H9 (cell line): Measurements from ENCODE around the gene CEP97. TPM values are rescaled to one million over a fixed set of nuclear protein-coding genes. Genes with fewer than 3 reads are reported as not detected.

Experiments
- DNase-seq: peaks from one replicate; pipeline ENCODE4 v3.0.0-alpha.2; 2017
- H2AFZ ChIP-seq: one replicate; pipeline ENCODE4 v1.6.1; 2013; ENCODE audit warnings: mild to moderate bottlenecking, low read length, control low read depth, moderate library complexity
- H2AK5ac ChIP-seq: 2 replicates; pipeline ENCODE4 v1.6.1; 2013; ENCODE audit warnings: low read length, control low read depth, mixed read lengths; ENCODE audit not compliant: insufficient read length
- H2BK120ac ChIP-seq: one replicate; pipeline ENCODE4 v1.6.1; 2013; ENCODE audit warnings: low read depth, mild to moderate bottlenecking, low read length, control low read depth, inconsistent platforms; ENCODE audit not compliant: poor library complexity, severe bottlenecking
- H2BK12ac ChIP-seq: 2 replicates; pipeline ENCODE4 v1.6.1; 2013; ENCODE audit warnings: low read length, control low read depth, mixed read lengths, low read depth; ENCODE audit not compliant: insufficient read length
- H2BK15ac ChIP-seq: 2 replicates; pipeline ENCODE4 v1.6.1; 2013; ENCODE audit warnings: low read depth, low read length, control low read depth
- H2BK20ac ChIP-seq: one replicate; pipeline ENCODE4 v1.6.1; 2013; ENCODE audit warnings: low read depth, mild to moderate bottlenecking, low read length, control low read depth, inconsistent platforms; ENCODE audit not compliant: poor library complexity, severe bottlenecking
- H2BK5ac ChIP-seq: 2 replicates; pipeline ENCODE4 v1.6.1; 2013; ENCODE audit warnings: low read length, control low read depth, mixed read lengths; ENCODE audit not compliant: insufficient read length
- H3K14ac ChIP-seq: 2 replicates; pipeline ENCODE4 v1.6.1; 2013; ENCODE audit warnings: low read length, control low read depth; ENCODE audit not compliant: insufficient read depth
- H3K18ac ChIP-seq: 2 replicates; pipeline ENCODE4 v1.6.1; 2013; ENCODE audit warnings: low read depth, mild to moderate bottlenecking, mixed read lengths, low read length, control low read depth; ENCODE audit not compliant: insufficient read length
- H3K23ac ChIP-seq: 2 replicates; pipeline ENCODE4 v1.6.1; 2013; ENCODE audit warnings: low read length, control low read depth, mixed read lengths, low read depth; ENCODE audit not compliant: insufficient read length
- H3K23me2 ChIP-seq: 2 replicates; pipeline ENCODE4 v1.6.1; 2013; ENCODE audit warnings: low read depth, mild to moderate bottlenecking, mixed read lengths, low read length, control low read depth; ENCODE audit not compliant: insufficient read length, poor library complexity, severe bottlenecking
- H3K27ac ChIP-seq: 2 replicates; pipeline ENCODE4 v1.5.1; 2013; ENCODE audit warnings: low read length, control low read depth, mixed read lengths, low read depth; ENCODE audit not compliant: insufficient read length
- H3K27me3 ChIP-seq: 2 replicates; pipeline ENCODE4 v1.6.1; 2013; ENCODE audit warnings: low read length, control low read depth, inconsistent platforms; ENCODE audit not compliant: insufficient read depth
- H3K4ac ChIP-seq: 2 replicates; pipeline ENCODE4 v1.6.1; 2013; ENCODE audit warnings: low read depth, mild to moderate bottlenecking, control low read depth, inconsistent platforms, low read length, moderate library complexity
- H3K4me1 ChIP-seq: 2 replicates; pipeline ENCODE4 v1.6.1; 2013; ENCODE audit warnings: low read length, control low read depth, inconsistent platforms; ENCODE audit not compliant: insufficient read depth
- H3K4me2 ChIP-seq: 2 replicates; pipeline ENCODE4 v1.6.1; 2013; ENCODE audit warnings: low read length, control low read depth, mixed read lengths; ENCODE audit not compliant: insufficient read length, insufficient read depth
- H3K56ac ChIP-seq: 2 replicates; pipeline ENCODE4 v1.6.1; 2013; ENCODE audit warnings: low read depth, mild to moderate bottlenecking, mixed read lengths, low read length, control low read depth; ENCODE audit not compliant: insufficient read length
- H3K79me1 ChIP-seq: 2 replicates; pipeline ENCODE4 v1.6.1; 2013; ENCODE audit warnings: low read depth, mild to moderate bottlenecking, moderate library complexity, low read length, control low read depth, inconsistent platforms; ENCODE audit not compliant: insufficient read depth, poor library complexity, severe bottlenecking
- H3K79me2 ChIP-seq: 2 replicates; pipeline ENCODE4 v1.6.1; 2013; ENCODE audit warnings: low read length, control low read depth, inconsistent platforms; ENCODE audit not compliant: insufficient read depth
- H3K9ac ChIP-seq: 2 replicates; pipeline ENCODE4 v1.6.1; 2013; ENCODE audit warnings: low read length, control low read depth, mixed read lengths; ENCODE audit not compliant: insufficient read length; ENCODE audit errors: extremely low read depth
- H3K9me3 ChIP-seq: one replicate; pipeline ENCODE4 v1.6.1; 2013; ENCODE audit warnings: low read depth, low read length, inconsistent platforms; ENCODE audit not compliant: control insufficient read depth
- H3T11ph ChIP-seq: one replicate; pipeline ENCODE4 v1.6.1; 2013; ENCODE audit warnings: mild to moderate bottlenecking, low read length, control low read depth, inconsistent platforms
- H4K20me1 ChIP-seq: one replicate; pipeline ENCODE4 v1.6.1; 2013; ENCODE audit not compliant: control insufficient read depth, insufficient read length, insufficient read depth
- H4K5ac ChIP-seq: 2 replicates; pipeline ENCODE4 v1.6.1; 2013; ENCODE audit warnings: low read depth, mild to moderate bottlenecking, mixed read lengths, low read length, control low read depth; ENCODE audit not compliant: insufficient read length
- H4K8ac ChIP-seq: replicated peaks from 2 replicates; pipeline ENCODE4 v1.6.1; 2013; ENCODE audit warnings: low read length, control low read depth, mixed read lengths, low read depth; ENCODE audit not compliant: insufficient read length
- H4K91ac ChIP-seq: 2 replicates; pipeline ENCODE4 v1.6.1; 2013; ENCODE audit warnings: low read depth, mild to moderate bottlenecking, moderate library complexity, mixed read lengths, low read length, control low read depth; ENCODE audit not compliant: insufficient read length
- H3K27ac Mint-ChIP-seq, 3 experiments: 2 replicates in 2 of 3; 3 replicates in 1 of 3; pipeline ENCODE4 v1.8.0; 2020 to 2021; ENCODE audit warnings: mixed read lengths in 3 of 3, mild to moderate bottlenecking in 1 of 3, moderate library complexity in 1 of 3
- H3K27me3 Mint-ChIP-seq: 2 replicates; pipeline ENCODE4 v1.8.0; 2021; ENCODE audit warnings: low read depth, mild to moderate bottlenecking, moderate library complexity, mixed read lengths
- H3K36me3 Mint-ChIP-seq, 3 experiments: 2 replicates in 2 of 3; 3 replicates in 1 of 3; pipeline ENCODE4 v1.8.0; 2020 to 2021; ENCODE audit warnings: low read depth in 3 of 3, mixed read lengths in 3 of 3; ENCODE audit not compliant: insufficient read depth in 1 of 3
- H3K4me1 Mint-ChIP-seq, 2 experiments: 2 replicates each; pipeline ENCODE4 v1.8.0; 2020; ENCODE audit warnings: mixed read lengths in 2 of 2
- H3K4me3 Mint-ChIP-seq, 2 experiments: 2 replicates in 1 of 2; 3 replicates in 1 of 2; pipeline ENCODE4 v1.8.0; 2020 to 2021; ENCODE audit warnings: mild to moderate bottlenecking in 2 of 2, mixed read lengths in 2 of 2, moderate library complexity in 1 of 2
- H3K9me3 Mint-ChIP-seq, 2 experiments: 2 replicates in 1 of 2; 3 replicates in 1 of 2; pipeline ENCODE4 v1.8.0; 2020; ENCODE audit warnings: mild to moderate bottlenecking in 2 of 2, mixed read lengths in 2 of 2, moderate library complexity in 1 of 2
- WGBS: extraction: QIAGEN DNeasy Blood & Tissue Kit; methylation state at CpG from one replicate; pipeline ENCODE4 v1.1.7; 2013; ENCODE audit warnings: missing lambda C conversion rate, low lambda C conversion rate, mixed read lengths; ENCODE audit not compliant: insufficient read length; ENCODE audit errors: extremely low coverage; 5-methylcytosine and 5-hydroxymethylcytosine counted together
- total RNA-seq: library from RNA; stranded (reverse); gene quantifications from 2 replicates; pipeline ENCODE4 v1.2.1, GENCODE V29; 2021
- TF ChIP-seq, protein P1 (sequence below): fragments of 200-600 bp; sonication (generic); conservative IDR thresholded peaks from 3 replicates; pipeline ENCODE4 v1.8.0; 2021; ENCODE audit warnings: antibody characterized with exemption, mild to moderate bottlenecking

CEP97 gene
- total RNA-seq, 1 experiment from 2014 or later = 13.9 TPM

DNA sequence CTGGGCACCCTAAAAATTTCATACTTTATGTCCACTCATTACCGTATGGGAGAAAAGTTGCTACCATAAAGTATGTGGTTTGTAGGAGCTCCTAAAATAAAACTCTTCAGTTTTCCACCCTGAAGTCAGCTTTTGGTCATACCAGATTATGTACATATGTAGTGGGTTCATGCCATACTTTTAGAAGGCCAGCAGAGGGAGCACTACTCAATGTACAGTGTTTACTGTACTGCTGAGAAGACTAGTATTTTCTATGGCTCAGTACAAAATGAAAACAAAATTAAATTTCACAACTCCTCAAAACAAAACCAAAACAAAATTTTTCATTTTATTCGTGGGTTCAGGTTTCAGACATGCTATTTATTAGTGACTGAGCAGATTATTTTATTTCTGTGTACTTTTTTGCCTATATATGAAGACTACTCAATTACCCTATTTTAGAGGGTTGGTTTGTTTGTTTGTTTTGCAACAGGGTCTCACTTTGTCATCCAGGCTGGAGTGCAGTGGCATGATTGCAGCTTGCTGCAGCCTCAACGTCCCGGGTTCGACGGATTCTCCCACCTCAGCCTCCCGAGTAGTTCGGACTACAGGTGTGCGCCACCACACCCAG lies 78.9 kb downstream of the CEP97 start:
- Histone ChIP-seq H2BK12ac (no peak overlapping the region), H3K56ac (no peak overlapping the region), H4K20me1 (no peaks in the 10 kb centered on the region), H3K79me1 (no peaks in the 10 kb centered on the region), H4K8ac (no peak overlapping the region), H2BK20ac (no peak overlapping the region), H3K18ac (no peak overlapping the region), H3K27ac (no peak overlapping the region), H2BK15ac (no peak overlapping the region), H3K9ac (no peak overlapping the region), H2BK120ac (no peak overlapping the region), H2AFZ (no peak overlapping the region), H4K5ac (no peak overlapping the region), H3K4ac (no peak overlapping the region), H3T11ph (no peak overlapping the region), H3K27me3 (no peaks in the 10 kb centered on the region), H3K4me2 (no peak overlapping the region), H2BK5ac (no peak overlapping the region), H3K9me3 (no peaks in the 10 kb centered on the region), H3K4me1 (0 out of 2 replicates have a peak, but pooled peaks cover 2% of the 10 kb centered on the region), H3K23me2 (no peaks in the 10 kb centered on the region), H3K79me2 (no peaks in the 10 kb centered on the region), H3K14ac (no peak overlapping the region), H2AK5ac (no peak overlapping the region), H4K91ac (no peak overlapping the region), H3K23ac (no peak overlapping the region)
- Mint-ChIP-seq H3K36me3 (peaks cover 14 to 27% (median 26%) of the 10 kb centered on the region in 3 experiments; a peak in 6 of 7 replicates), H3K9me3 (no peaks in the 10 kb centered on the region), H3K27me3 (no peaks in the 10 kb centered on the region), H3K27ac (no peak overlapping the region), H3K4me3 (no peak overlapping the region), H3K4me1 (peaks cover 13% of the 10 kb centered on the region in 2 experiments)
- DNase-seq = no peak
- TF ChIP-seq, protein P1, sequence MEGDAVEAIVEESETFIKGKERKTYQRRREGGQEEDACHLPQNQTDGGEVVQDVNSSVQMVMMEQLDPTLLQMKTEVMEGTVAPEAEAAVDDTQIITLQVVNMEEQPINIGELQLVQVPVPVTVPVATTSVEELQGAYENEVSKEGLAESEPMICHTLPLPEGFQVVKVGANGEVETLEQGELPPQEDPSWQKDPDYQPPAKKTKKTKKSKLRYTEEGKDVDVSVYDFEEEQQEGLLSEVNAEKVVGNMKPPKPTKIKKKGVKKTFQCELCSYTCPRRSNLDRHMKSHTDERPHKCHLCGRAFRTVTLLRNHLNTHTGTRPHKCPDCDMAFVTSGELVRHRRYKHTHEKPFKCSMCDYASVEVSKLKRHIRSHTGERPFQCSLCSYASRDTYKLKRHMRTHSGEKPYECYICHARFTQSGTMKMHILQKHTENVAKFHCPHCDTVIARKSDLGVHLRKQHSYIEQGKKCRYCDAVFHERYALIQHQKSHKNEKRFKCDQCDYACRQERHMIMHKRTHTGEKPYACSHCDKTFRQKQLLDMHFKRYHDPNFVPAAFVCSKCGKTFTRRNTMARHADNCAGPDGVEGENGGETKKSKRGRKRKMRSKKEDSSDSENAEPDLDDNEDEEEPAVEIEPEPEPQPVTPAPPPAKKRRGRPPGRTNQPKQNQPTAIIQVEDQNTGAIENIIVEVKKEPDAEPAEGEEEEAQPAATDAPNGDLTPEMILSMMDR = peak; percentile 90
- WGBS = no CpG with 5 or more reads among the region's 9 CpGs
